Sciatic nerve (tissue), 2 donors: ENCODE data around the gene C11orf42. TPM values are rescaled to one million over a fixed set of nuclear protein-coding genes. Genes with fewer than 3 reads are reported as not detected.
"Not testable (repeated sequence)": the region's sequence is repeated elsewhere in the genome, so short reads cannot be mapped to it uniquely, and the experiment has no call there.

ENCODE experiments used
- ATAC-seq: fragments of 200-7000 bp; cut with Tn5 transposase; one replicate; pipeline ENCODE4 v1.9.1; 2020; ENCODE audit warnings: mild to moderate bottlenecking, moderate library complexity
- DNase-seq: peaks from one replicate; pipeline ENCODE4 v3.0.0-alpha.2; 2020; ENCODE audit warnings: low spot score
- intact Hi-C: fragments of 100-400 bp; cut with DNase I; formaldehyde crosslinking; loops from one replicate; pipeline ENCODE4 v1.14.2; 2022
- total RNA-seq: library from RNA; stranded (reverse); fragmentation: NEBNext Ultra II Directional; extraction: Animal tissue kit (Norgen Biotek cat#: 25700); gene quantifications from one replicate; pipeline ENCODE4 v1.2.1, GENCODE V29; 2021
- donor health status: DM: no; HTN: no; CAD: no.
- donor health status: DM: no; HTN: no; CAD: no.

The C11orf42 gene
- total RNA-seq, 1 donor from 2014 or later: not detected

GRCh38 chr11:6216501-6216900 is 11.1 kb downstream of the C11orf42 start:
- no peak for ATAC-seq
- intact Hi-C loops: no loop called here
- DNase-seq: no peak

- intact Hi-C loops: no loop called here
- no peak for ATAC-seq
Observed at GRCh38 chr11:6217722-6218121, 12.4 kb downstream of the C11orf42 start.

GRCh38 chr11:6219359-6219758 is 14.0 kb downstream of the C11orf42 start:
- peak; percentile 53 for ATAC-seq
- DNase-seq: no peak
- intact Hi-C loops: no loop called here

More at GRCh38 chr11:6217722-6218121, 12.4 kb downstream of the C11orf42 start:
- DNase-seq: no peak

GRCh38 chr11:6223854-6224253 is 18.5 kb downstream of the C11orf42 start:
- intact Hi-C loops: no loop called here
- no peak for ATAC-seq
- no peak for DNase-seq

- intact Hi-C loops: no loop called here
- no peak for DNase-seq
- no peak for ATAC-seq
Observed at GRCh38 chr11:6224421-6224820, 19.1 kb downstream of the C11orf42 start.

- ATAC-seq (no peak), DNase-seq (no peak)
- intact Hi-C loops: no loop called here
Observed at GRCh38 chr11:6225024-6225423, 19.7 kb downstream of the C11orf42 start.

- ATAC-seq: no peak
- DNase-seq: no peak
- intact Hi-C loops: no loop called here
Observed at GRCh38 chr11:6225896-6226295, 20.5 kb downstream of the C11orf42 start.

- no peak for DNase-seq
- intact Hi-C loops: no loop called here
- ATAC-seq: no peak
Observed at GRCh38 chr11:6228520-6228919, 23.2 kb downstream of the C11orf42 start.

- DNase-seq (no peak), ATAC-seq (no peak)
- intact Hi-C loops: no loop called here
Observed at GRCh38 chr11:6229911-6230310, 24.6 kb downstream of the C11orf42 start.

GRCh38 chr11:6232899-6233298 is 27.5 kb downstream of the C11orf42 start:
- no peak for ATAC-seq
- intact Hi-C loops: no loop called here
- no peak for DNase-seq

GRCh38 chr11:6233984-6234386 is 28.6 kb downstream of the C11orf42 start:
- intact Hi-C loops: no loop called here
- ATAC-seq: no peak
- no peak for DNase-seq

- intact Hi-C loops: no loop called here
- DNase-seq: peak; percentile 100
- ATAC-seq: peak; percentile 99
Observed at GRCh38 chr11:6234387-6235107, 29.2 kb downstream of the C11orf42 start, which contains the start of gene FHIP1B. Gene FHIP1B, minus strand, starts transcription at chr11:6234636. Its CDS starts 10,120 bp downstream, at chr11:6224516.

- intact Hi-C loops: no loop called here
- no peak for DNase-seq
- no peak for ATAC-seq
Observed at GRCh38 chr11:6237266-6237665, 31.9 kb downstream of the C11orf42 start.

- DNase-seq (no peak), ATAC-seq (no peak)
- intact Hi-C loops: no loop called here
Observed at GRCh38 chr11:6237761-6238302, 32.5 kb downstream of the C11orf42 start.

- no peak for DNase-seq
- intact Hi-C loops: no loop called here
- ATAC-seq: no peak
Observed at GRCh38 chr11:6238902-6239301, 33.5 kb downstream of the C11orf42 start, which contains the start of gene CNGA4. Gene CNGA4, plus strand, starts transcription at chr11:6239089. Its CDS starts 118 bp downstream, at chr11:6239207.

GRCh38 chr11:6240139-6240538 is 34.8 kb downstream of the C11orf42 start:
- intact Hi-C loops: no loop called here
- ATAC-seq: no peak
- DNase-seq: no peak

GRCh38 chr11:6240781-6241180 is 35.4 kb downstream of the C11orf42 start:
- ATAC-seq (no peak), DNase-seq (no peak)
- intact Hi-C loops: no loop called here

- intact Hi-C loops: no loop called here
- ATAC-seq: no peak
- DNase-seq: no peak
Observed at GRCh38 chr11:6241316-6241715, 36.0 kb downstream of the C11orf42 start.

- no peak for DNase-seq
- no peak for ATAC-seq
- intact Hi-C loops: no loop called here
Observed at GRCh38 chr11:6245536-6245935, 40.2 kb downstream of the C11orf42 start.

GRCh38 chr11:6248248-6248647 is 42.9 kb downstream of the C11orf42 start:
- intact Hi-C loops: no loop called here
- ATAC-seq (no peak), DNase-seq (no peak)

GRCh38 chr11:6248897-6249296 is 43.5 kb downstream of the C11orf42 start:
- DNase-seq, ATAC-seq, intact Hi-C loops: not testable (repeated sequence)
